Medulla oblongata (tissue), 1 donor: ENCODE measurements around the gene KCNK7.
A peak's percentile ranks its signal among the peaks of the same experiment; 100 is the strongest.

ENCODE experiments used
- DNase-seq: peaks from one replicate; pipeline ENCODE4 v3.0.0-alpha.2; 2015; ENCODE audit errors: extremely low spot score

The KCNK7 gene

GRCh38 chr11:65611028-65611757 is 15.6 kb upstream of the KCNK7 start:
- DNase-seq: peak; percentile 90

DNA sequence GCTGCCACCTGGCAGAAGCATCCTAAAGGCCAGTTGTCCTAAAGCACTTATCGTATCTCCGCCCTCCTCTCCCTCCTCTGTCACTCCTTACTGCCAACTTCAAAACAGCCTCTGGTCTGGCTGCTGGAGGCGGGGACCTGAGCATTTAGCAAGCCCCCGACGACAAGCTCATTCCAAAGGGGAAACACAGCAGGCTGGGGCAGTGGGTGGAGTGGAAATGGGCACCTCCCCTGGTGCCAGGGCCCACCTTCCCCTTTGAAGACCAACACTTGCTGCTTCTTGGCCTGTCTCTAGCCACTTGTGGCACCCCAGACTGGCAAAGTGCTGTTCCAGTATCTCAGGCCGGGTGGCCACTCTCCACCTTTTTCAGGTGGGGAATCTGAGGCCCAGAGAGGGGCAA is 14.8 kb upstream of the KCNK7 start:
- DNase-seq: no peak

GRCh38 chr11:65609665-65610064 is 14.1 kb upstream of the KCNK7 start:
- DNase-seq: no peak

DNA sequence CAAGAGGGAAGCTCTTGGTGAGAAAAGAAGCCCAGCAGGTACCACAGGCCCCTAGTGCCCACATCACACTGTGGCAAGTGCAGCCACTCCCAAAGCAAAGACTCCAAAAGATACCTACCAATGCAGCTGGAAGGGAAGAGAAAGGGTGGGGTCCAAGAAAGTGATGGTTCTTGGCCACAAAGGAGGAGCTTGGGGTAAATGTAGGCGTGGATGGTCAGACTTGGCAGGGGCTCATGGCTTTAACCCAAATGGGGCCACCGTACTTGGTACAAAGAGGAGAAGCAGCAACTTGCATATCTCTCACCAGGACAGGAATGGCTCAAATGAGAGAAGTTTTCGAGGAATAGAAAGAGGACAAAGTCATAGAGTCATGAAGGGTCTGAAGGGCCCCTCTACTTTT is 13.6 kb upstream of the KCNK7 start:
- no peak for DNase-seq

DNA sequence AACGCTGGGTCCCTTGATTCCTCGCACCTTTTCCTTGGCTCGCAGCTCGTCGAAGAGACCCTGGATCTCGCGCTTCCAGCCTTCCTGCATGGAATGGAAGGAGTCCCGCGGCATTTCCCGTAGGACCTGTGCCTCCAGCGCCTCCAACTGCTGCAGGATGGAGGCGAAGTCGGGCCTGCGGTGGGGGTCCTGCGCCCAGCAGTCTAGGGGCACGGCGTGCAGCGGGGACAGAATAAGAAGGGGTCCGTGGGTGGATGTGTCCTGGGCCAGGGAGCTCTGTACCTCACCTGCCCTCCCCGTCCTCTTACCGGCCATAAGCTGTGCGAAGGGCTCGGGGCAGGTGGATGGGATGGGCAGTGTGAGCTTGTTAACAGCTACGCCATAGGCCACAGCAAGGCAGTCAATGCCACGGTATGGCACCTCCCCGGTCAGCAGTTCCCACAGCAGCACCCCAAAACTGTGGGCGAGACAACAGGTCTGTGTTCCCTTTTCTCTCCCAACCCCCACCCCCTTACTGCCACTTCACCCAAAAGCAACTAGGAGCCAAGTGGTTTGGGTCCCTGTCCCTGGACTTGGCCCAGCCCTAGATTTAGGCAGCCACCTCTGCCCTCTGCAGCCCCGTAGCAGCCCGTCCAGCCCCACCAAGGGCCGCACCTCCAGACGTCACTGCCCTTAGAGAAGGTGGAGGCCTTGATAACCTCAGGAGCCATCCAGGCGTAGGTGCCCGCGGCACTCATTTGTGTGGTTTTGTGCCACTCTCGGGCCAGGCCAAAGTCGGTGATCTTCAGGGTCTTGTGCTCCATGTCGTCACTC is 12.2 kb upstream of the KCNK7 start:
- DNase-seq: no peak

- DNase-seq: peak; percentile 96
Observed at GRCh38 chr11:65606876-65607613, 11.4 kb upstream of the KCNK7 start.

DNA sequence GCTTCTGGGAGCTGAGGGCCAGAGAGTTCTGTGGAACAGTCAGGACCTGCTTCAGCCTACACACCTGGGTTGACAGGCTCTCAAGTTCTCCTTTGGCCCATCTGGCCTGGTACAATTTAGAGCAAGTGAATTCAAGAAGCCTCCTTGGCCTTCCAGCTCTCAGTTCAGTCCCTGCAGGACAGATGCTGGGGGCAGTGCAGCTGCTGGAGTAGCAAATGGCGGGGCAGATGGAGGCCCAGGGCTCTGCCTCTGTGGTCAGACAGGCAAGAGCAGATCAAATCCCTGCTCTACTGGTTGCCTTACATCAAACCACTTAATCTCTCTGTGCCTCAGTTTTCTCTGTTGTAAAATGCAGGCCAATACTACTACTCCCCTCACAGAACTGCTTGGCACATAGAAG is 8.7 kb upstream of the KCNK7 start:
- DNase-seq: no peak

GRCh38 chr11:65599955-65600246 is 4.3 kb upstream of the KCNK7 start:
- DNase-seq: no peak

DNA sequence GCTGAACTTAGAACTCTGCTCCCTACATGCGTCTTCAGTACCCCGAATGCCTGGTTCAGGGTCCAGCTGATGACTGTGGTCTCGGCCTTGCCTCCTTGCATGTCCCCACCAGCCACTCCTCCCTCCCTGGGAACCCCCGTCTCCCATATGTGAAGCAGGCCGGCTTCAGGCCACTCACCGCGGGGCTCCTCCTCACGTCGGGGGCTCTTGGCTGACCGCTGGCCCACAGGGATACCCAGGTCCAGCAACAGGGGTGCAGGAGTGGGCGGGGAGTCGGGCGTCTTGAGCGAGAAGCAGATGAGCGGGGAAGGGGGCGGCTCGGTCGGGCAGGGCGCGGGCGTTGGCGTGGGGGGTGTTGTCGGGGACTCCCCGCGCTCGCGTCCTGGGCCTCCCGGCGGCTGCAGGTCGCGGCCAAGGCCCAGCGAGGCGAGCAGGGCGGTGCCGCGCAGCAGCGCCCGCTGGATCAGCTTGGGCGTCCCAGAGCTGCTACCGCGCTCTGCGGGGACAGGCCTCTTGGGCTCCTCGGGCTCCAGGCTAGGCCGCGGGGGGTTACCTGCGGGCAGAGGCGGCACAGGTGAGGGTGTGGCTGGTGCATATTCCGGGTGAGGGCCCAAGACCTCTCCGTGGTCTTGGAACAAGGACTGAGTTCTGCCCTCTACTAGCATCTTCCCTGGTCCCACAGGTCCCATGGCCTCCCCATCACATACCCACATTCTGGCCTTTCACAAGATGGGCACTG is 3.8 kb upstream of the KCNK7 start:
- DNase-seq: no peak

DNA sequence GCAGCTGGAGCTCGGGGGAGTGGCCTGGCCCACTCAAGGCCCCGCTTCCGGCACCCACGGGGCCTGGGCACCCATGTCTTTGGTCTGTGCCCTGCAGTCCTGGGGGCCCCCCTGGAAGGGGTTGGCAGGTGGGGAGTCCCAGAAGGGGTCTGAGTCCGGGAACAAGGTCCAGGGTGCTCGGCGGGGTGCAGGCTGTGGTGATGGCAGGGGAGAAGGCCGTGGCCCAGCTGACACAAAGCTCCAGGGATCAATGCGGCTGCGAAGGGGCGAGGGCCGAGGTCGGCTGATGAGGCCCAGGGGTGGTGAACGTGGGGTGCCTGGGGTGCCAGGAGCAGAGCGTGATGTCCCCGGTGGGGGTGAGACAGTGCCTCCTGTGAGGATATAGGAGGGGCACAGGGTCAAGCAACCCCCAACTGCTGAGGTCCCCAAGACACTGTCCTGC is 2.7 kb upstream of the KCNK7 start:
- DNase-seq: no peak

DNA sequence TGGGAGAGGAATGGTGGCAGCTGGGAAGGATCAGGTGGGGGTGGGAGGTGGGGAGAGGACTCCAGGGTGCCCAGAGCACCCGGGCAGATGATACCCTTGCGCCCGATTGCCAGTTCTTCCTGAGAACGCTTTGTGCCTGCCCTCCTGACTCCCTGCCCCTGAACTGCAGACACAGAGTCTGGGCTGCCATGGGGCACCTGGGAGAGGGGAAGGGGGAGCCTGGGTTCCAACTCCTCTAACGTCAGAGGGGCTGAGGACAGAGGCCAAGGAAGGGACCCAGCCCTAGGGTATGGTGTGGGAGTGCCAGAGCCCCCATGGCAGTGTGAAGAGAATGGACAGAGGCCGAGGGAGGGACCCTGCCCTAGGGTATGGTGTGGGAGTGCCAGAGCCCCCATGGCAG is 920 bp upstream of the KCNK7 start:
- DNase-seq: no peak

GRCh38 chr11:65595131-65595530 is 469 bp downstream of the KCNK7 start:
- DNase-seq: no peak

DNA sequence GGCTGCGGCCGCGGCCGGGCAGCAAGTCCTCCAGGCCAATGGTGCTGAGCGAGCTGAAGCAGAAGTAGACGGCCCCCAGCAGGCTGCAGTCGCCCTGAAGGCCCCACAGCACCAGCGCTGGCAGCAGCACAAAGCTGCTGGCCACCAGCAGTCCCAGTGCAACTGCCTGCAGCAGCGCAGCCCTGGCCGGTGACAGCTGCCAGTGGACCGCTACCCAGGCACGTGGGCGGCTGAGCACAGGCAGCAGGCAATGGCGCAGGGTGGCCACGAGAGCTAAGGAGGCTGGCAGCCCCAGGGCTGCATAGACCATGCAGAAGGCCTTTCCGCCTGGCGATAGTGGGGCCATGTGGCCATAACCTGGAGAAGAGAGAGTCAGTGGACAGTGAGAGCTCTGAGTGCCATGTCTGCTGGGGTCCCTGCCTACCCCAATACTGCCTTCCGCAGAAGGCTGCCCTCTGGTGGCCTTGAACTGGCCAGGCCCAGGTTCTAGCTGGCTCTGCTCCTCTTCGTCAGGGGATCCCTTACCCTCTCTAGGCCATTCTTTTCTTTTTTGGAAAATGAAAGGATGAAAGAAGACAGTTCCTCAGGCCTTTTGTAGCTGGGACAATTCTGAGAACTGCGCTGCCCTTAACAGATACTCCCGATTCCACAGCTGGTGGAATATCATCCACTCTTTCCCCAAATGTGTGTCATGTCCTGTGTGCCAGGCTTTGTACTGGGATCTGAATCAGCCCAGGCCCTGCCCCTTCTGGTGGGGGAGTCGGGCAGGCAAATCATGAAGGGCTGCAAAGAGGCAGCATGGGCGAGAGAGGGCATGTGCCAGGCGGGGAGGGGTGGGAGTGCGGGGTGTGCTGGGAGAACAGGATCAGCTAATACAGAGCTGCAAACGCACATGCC is 1.8 kb downstream of the KCNK7 start:
- peak; percentile 76 for DNase-seq

DNA sequence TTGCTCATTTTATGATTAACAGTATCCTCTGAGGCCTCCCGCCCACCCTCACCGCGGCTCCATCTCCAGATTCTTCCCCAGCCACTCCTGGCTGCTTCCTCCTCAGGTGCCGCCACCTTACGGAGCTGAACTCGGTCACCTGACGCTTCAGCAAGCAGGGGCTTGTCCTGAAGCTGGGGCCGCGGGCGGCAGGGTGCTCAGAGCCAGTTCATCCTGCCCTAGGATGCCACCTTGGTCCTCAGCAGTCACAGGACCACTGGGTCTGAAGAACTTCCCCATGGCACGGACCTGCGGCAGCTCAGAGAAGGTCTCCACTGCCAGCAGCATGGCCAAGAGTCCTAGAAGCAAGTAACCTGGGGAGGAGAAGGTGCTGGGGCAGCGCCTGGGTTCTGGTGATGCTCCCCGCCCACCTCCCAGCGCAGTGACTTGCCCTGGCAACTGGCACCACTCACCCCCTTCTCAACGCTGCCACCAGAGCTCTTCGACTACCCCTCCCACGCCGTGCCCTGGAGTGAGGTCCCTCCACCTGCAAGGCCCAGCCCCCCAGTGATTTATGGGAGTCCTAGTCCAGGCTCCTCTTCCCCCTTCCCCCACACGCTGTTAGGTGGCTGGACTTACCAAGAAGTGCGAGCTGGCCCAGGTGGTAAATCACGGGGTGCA is 2.6 kb downstream of the KCNK7 start:
- DNase-seq: no peak

DNA sequence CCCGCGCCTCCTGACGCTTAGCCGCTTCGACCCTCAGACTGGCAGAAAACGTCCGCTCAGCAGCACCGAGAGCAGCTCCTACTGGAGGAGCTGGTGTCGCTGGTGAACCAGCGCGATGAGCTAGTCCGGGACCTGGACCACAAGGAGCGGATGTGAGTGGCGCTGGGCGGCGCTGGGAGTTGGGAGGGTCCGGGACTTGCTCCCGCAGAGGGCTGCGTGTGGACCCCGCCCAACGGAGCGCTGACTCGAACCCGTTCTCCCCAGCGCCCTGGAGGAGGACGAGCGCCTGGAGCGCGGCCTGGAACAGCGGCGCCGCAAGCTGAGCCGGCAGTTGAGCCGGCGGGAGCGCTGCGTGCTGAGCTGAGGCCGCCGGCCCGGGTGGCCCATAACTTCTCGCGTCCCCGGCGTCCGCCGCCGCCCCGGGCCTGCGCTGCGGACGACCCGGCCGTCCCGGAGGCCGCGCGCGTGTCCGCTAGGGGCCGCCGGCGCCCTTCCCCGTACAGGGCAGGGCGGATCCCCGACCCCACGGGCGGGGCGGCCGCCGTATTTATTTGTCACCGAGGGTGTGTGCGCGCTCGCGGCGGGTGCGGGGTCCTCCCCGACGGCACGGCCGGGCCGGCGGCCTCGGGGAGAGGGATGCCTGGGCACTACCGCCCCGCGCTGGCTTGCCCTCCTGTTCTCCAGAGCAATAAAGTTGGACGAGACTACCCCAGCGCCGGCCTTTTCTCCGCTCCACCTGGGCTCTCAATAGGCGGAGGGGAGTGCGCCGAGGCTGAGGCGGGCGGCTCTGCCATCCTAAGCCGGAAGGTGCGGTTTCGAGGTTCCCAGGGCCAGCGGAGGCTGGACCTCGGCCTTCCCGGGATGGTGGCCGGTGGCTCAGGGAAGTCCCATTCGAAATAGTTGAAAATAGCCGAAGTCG is 3.4 kb downstream of the KCNK7 start:
- no peak for DNase-seq

DNA sequence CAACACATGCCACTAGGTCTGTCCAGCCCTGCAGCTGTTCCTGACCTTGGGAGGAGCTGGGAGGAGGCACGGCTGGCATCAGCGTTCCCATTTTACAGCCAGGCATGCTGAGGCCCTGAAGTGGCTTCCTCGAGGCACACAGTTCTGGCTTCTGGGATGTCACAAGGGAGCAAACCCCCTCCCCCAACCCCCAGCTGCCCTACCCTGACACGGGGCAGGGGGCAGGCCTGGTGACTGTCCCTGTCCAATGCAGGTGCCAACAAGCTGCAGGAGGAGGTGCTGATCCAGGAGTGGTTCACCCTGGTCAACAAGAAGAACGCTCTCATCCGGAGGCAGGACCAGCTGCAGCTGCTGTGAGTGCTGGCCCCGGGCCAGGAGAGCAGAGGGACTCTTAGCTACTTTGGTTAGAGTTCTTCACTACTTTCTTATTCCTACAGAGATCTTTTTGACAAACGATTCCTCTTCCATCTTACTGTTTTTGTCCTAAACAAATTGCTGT is 5.3 kb downstream of the KCNK7 start:
- no peak for DNase-seq

GRCh38 chr11:65589444-65590239 is 6.0 kb downstream of the KCNK7 start:
- DNase-seq: no peak
